Breast epithelium (tissue), 3 donors: Measurements from ENCODE around the gene HHLA2.

Source experiments
- POLR2AphosphoS5 ChIP-seq, 3 donors: sonication (generic); formaldehyde crosslinking; IDR thresholded peaks; one replicate each; pipeline ENCODE4 v1.6.1; 2017; ENCODE audit warnings: antibody characterized with exemption in 3 of 3
- TF ChIP-seq, protein P1 (sequence below), 3 donors: fragments of 450-650 bp; IDR thresholded peaks; one replicate each; pipeline ENCODE4 v1.5.1; 2016 to 2017; ENCODE audit warnings: antibody characterized with exemption in 3 of 3, mild to moderate bottlenecking in 3 of 3, moderate library complexity in 3 of 3

DNA sequence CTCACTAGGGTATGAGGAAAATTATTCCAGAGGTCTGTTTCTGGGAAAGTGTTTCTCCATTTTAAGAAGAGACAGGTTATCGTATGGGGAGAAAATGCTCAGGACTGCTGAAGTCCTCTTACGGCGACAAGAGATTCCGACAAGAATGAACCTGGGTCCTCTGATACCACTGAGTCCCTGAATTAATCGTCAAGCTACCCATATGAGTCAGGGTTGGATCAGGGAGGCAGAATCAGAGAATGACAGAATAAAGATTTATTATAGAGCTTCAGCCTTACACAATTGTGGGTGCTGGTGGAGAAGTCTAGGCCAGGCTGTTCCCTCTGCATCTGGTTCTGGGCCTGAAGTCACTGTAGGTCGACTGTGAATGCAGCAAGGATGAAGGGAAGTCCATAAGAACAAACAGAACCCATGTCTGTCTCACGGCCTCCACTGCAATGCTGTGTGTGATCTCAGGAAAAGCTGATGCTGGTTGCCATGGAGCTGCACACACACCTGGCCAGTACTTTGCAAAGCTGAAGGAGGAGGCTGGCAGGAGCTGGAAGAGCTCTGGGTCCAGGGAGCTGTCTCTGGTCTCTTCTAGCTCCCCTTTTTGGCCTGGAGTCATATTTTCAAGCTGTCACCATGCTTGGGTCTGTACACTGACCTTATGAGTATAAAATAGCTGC is 83.9 kb downstream of the HHLA2 start:
- TF ChIP-seq, protein P1, sequence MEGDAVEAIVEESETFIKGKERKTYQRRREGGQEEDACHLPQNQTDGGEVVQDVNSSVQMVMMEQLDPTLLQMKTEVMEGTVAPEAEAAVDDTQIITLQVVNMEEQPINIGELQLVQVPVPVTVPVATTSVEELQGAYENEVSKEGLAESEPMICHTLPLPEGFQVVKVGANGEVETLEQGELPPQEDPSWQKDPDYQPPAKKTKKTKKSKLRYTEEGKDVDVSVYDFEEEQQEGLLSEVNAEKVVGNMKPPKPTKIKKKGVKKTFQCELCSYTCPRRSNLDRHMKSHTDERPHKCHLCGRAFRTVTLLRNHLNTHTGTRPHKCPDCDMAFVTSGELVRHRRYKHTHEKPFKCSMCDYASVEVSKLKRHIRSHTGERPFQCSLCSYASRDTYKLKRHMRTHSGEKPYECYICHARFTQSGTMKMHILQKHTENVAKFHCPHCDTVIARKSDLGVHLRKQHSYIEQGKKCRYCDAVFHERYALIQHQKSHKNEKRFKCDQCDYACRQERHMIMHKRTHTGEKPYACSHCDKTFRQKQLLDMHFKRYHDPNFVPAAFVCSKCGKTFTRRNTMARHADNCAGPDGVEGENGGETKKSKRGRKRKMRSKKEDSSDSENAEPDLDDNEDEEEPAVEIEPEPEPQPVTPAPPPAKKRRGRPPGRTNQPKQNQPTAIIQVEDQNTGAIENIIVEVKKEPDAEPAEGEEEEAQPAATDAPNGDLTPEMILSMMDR (IDR thresholded peaks at IDR 0.05) = no peak
- TF ChIP-seq POLR2AphosphoS5 (IDR thresholded peaks at IDR 0.05) = no peak
